Measurements from ENCODE around the gene SLIT1. TPM values are rescaled to one million over a fixed set of nuclear protein-coding genes. Genes with fewer than 3 reads are reported as not detected.

Gene SLIT1
- total RNA-seq, 4 donors from 2014 or later: under 0.01 to 0.78 (median 0.15) TPM

GRCh38 chr10:97005349-97005748, 180.4 kb downstream of the SLIT1 start:
- Histone ChIP-seq H3K27me3 (no peaks in the 10 kb centered on the region), H3K9me3 (no peaks in the 10 kb centered on the region), H3K36me3 (no peaks in the 10 kb centered on the region), H3K27ac (no peak overlapping the region), H3K4me1 (no peaks in the 10 kb centered on the region), H3K4me3 (replicated peaks in 1 of 3) (no peak overlapping the region)
- 86 to 89% methylated on average over 5 of the region's 5 CpGs for WGBS, 2 donors
- no peak for DNase-seq
- TF ChIP-seq POLR2A (IDR thresholded peaks at IDR 0.05): no peak
- no peak for TF ChIP-seq CTCF (IDR thresholded peaks at IDR 0.05)
- intact Hi-C loops (cut with DNase I): no loop called here

DNA sequence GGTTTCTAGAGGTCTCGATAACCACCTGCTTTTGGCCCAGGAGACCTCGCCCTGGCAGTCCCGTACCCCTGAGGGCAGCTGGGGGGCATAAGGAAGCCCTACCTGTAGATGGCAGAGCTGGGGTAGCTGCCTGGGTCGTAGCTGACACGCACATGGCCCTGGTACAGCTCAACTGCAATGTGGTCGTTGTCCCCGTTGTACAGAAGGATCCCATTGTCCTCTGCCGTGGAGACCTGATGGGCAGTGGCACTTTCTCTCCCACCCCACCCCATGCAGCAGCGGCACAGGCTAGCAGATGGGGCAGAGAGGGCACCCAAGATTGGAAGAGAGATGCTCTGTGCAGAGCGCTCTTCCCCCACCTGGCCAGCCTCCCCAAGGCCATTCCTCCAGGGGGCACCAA, 181.2 kb downstream of the SLIT1 start:
- TF ChIP-seq CTCF (IDR thresholded peaks at IDR 0.05): no peak
- no peak for TF ChIP-seq POLR2A (IDR thresholded peaks at IDR 0.05)
- Histone ChIP-seq H3K4me1 (no peaks in the 10 kb centered on the region), H3K4me3 (replicated peaks in 1 of 3) (no peak overlapping the region), H3K27ac (no peak overlapping the region), H3K36me3 (no peaks in the 10 kb centered on the region), H3K27me3 (no peaks in the 10 kb centered on the region), H3K9me3 (no peaks in the 10 kb centered on the region)
- DNase-seq: no peak
- 83 to 87% methylated on average over 6 to 10 of the region's 10 CpGs for WGBS, 2 donors
- intact Hi-C loops (cut with DNase I): no loop called here

DNA sequence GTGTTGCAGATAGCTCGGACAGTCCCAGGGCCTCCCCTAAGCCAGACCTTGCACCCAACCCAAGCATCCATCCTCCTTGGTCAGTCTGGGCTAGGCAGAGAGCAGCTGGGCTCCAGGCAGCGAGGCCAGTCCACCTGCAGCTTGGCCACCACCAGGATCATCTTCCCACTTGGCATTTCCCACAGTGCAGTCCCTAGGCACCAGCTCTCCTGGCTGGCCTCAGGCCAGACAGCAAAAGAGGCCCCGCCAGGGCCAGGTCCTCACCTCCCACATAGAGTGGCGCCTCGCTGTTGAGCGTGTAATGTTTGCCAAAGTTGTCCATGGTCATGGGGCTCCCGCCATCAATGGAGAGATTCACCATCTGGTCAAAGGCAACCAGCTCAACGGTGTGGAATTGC, 182.0 kb downstream of the SLIT1 start:
- Histone ChIP-seq H3K9me3 (no peaks in the 10 kb centered on the region), H3K4me3 (replicated peaks in 1 of 3) (no peak overlapping the region), H3K27me3 (no peaks in the 10 kb centered on the region), H3K4me1 (no peaks in the 10 kb centered on the region), H3K36me3 (no peaks in the 10 kb centered on the region), H3K27ac (no peak overlapping the region)
- 87 to 95% methylated on average over 6 to 7 of the region's 8 CpGs for WGBS, 2 donors
- DNase-seq: no peak
- no peak for TF ChIP-seq CTCF (IDR thresholded peaks at IDR 0.05)
- intact Hi-C loops (cut with DNase I): no loop called here

DNA sequence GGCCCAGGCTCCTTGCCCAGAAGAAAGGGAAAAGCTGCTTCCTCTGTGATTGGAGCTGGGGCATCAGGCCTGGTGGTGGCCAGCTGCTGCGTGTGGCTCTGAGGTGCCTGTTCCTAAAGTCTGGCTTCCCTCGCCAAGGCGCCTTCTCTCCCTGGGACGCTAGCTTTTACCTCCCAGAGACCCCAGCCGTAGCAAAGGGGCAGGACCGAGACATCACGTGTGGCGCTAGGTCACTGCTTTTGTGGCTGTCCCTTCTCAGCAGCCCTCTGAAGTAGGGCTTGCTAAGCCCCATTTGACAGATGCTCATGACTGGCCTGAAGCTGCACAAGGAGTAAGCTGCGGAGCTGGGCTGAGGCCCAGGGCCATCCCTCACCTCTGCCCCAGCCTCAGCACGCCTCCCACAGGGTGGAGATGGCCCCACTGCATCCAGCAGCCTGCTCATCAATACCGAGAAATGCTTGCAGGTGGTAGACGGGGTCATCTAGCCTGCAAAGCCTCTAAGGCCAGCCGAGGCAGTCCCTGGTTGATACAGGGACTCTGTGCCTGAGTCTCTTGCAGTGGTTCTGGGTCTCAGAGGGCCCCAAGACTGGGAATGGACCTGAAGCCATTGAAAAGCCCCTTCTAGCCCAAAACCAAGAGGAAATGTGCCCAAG, 182.5 kb downstream of the SLIT1 start:
- TF ChIP-seq CTCF (IDR thresholded peaks at IDR 0.05) (no peak), POLR2A (IDR thresholded peaks at IDR 0.05) (no peak)
- H3K4me3 ChIP-seq (replicated peaks in 1 of 3): no peak overlapping the region
- H3K9me3 ChIP-seq: no peaks in the 10 kb centered on the region
- H3K36me3 ChIP-seq: no peaks in the 10 kb centered on the region
- no peaks in the 10 kb centered on the region for H3K27me3 ChIP-seq
- H3K4me1 ChIP-seq: no peaks in the 10 kb centered on the region
- H3K27ac ChIP-seq: no peak overlapping the region
- intact Hi-C loops (cut with DNase I): no loop called here
- DNase-seq: no peak
- WGBS, 2 donors: 93 to 100% methylated on average over 7 to 11 of the region's 13 CpGs

DNA sequence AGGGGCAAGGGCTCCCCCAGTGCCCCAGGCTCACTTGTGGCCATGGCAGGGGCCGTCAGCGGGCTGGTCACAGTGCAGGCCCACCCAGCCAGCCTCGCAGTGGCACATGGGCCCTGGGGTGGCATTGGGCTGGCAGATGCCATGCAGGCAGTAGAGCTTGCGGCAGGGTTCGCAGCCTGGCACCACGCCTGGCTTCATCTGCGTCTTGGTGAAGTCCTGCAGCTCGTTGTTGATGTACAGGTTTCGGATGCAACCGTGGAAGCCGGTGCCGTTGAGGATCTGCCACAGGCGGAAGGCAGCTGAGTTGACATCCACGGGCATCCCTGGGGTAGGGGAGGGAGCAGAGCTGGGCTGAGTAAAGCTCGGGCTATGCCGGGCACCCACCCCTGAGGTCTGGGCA, 183.1 kb downstream of the SLIT1 start:
- Histone ChIP-seq H3K27me3 (no peaks in the 10 kb centered on the region), H3K9me3 (no peaks in the 10 kb centered on the region), H3K36me3 (no peaks in the 10 kb centered on the region), H3K4me1 (no peaks in the 10 kb centered on the region), H3K27ac (no peak overlapping the region), H3K4me3 (replicated peaks in 1 of 3) (no peak overlapping the region)
- intact Hi-C loops (cut with DNase I): no loop called here
- DNase-seq: no peak
- 90 to 91% methylated on average over 12 to 15 of the region's 16 CpGs for WGBS, 2 donors
- no peak for TF ChIP-seq POLR2A (IDR thresholded peaks at IDR 0.05)

Data from thyroid gland (tissue), 4 donors.